Vagina (tissue), 2 donors: ENCODE measurements around the gene C1orf115. TPM values are rescaled to one million over a fixed set of nuclear protein-coding genes. Genes with fewer than 3 reads are reported as not detected.
"Not testable (repeated sequence)": the region's sequence is repeated elsewhere in the genome, so short reads cannot be mapped to it uniquely, and the experiment has no call there.

Source experiments
- DNase-seq, 2 donors: peaks; one replicate each; pipeline ENCODE4 v3.0.0-alpha.2; 2017; ENCODE audit errors: extremely low spot score in 2 of 2
- H3K27ac ChIP-seq: fragments of 200-600 bp; sonication (generic); one replicate; pipeline ENCODE4 v1.5.1; 2019
- H3K27me3 ChIP-seq: fragments of 200-600 bp; sonication (generic); one replicate; pipeline ENCODE4 v1.5.1; 2019
- H3K36me3 ChIP-seq, 2 donors: fragments of 200-600 bp; sonication (generic); one replicate each; pipeline ENCODE4 v1.5.1; 2017 to 2019
- H3K4me1 ChIP-seq: fragments of 200-600 bp; sonication (generic); one replicate; pipeline ENCODE4 v1.5.1; 2019
- H3K4me3 ChIP-seq, 2 donors: fragments of 200-600 bp; sonication (generic); 1 replicate in 1 of 2; 2 replicates in 1 of 2; pipeline ENCODE4 v1.5.1; 2016 to 2019
- H3K9me3 ChIP-seq: fragments of 200-600 bp; sonication (generic); one replicate; pipeline ENCODE4 v1.5.1; 2019
- POLR2A ChIP-seq, 2 donors: fragments of 450-650 bp; IDR thresholded peaks; one replicate each; pipeline ENCODE4 v1.6.1; 2017; ENCODE audit warnings: antibody characterized with exemption in 2 of 2, mild to moderate bottlenecking in 2 of 2, moderate library complexity in 2 of 2
- POLR2AphosphoS5 ChIP-seq, 2 donors: sonication (generic); formaldehyde crosslinking; IDR thresholded peaks; one replicate each; pipeline ENCODE4 v1.9.0; 2017; ENCODE audit warnings: antibody characterized with exemption in 2 of 2, mild to moderate bottlenecking in 2 of 2, low read depth in 1 of 2; ENCODE audit not compliant: insufficient read depth in 1 of 2
- intact Hi-C: fragments of 100-400 bp; cut with DNase I; formaldehyde crosslinking; loops from one replicate; pipeline ENCODE4 v1.15.1; 2023
- total RNA-seq: library from RNA; depleted of rRNA; stranded (reverse); fragments of >200 nt; gene quantifications from one replicate; pipeline ENCODE4 v1.2.3, GENCODE V29; 2016
- TF ChIP-seq, protein P1 (sequence below), 3 experiments: fragments of 450-650 bp in 2 of 3; fragments of 200-600 bp in 1 of 3; sonication (generic) in 1 of 3; IDR thresholded peaks; one replicate each; pipeline ENCODE4 v1.5.1; 2017 to 2019; ENCODE audit warnings: antibody characterized with exemption in 3 of 3, mild to moderate bottlenecking in 2 of 3, moderate library complexity in 2 of 3

C1orf115 gene
- total RNA-seq, 1 donor from 2014 or later: 11.0 TPM

DNA sequence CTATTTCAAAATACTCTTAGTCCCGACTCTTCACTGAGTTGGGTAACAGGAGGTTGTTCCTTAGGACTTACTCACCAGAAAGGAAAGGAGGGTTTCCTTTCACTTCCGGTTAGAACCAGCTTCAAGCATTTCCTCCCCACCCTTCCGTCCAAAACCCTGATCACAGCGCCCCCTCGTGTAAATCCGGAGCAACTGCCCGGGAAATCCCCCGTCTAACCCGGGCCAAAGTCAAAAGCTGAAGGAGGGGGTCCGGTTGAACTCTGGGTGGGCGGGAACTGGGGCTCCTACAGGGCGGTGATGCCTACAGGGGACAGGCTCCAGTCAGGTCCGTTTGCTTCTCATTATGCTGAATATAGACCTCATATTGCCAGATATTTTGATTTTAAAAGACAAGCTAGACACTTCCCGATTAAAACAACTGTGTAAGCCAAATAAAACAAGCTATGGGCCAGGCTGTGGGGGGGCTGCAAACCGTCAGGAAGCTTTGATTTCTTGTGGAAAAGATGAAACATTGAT lies 43.0 kb downstream of the C1orf115 start:
- Histone ChIP-seq H3K4me3 (peak overlapping the region; percentile 15 to 29), H3K36me3 (no peaks in the 10 kb centered on the region), H3K9me3 (no peaks in the 10 kb centered on the region), H3K27me3 (no peaks in the 10 kb centered on the region), H3K4me1 (no peaks in the 10 kb centered on the region), H3K27ac (peak overlapping the region; percentile 17)
- TF ChIP-seq, protein P1, sequence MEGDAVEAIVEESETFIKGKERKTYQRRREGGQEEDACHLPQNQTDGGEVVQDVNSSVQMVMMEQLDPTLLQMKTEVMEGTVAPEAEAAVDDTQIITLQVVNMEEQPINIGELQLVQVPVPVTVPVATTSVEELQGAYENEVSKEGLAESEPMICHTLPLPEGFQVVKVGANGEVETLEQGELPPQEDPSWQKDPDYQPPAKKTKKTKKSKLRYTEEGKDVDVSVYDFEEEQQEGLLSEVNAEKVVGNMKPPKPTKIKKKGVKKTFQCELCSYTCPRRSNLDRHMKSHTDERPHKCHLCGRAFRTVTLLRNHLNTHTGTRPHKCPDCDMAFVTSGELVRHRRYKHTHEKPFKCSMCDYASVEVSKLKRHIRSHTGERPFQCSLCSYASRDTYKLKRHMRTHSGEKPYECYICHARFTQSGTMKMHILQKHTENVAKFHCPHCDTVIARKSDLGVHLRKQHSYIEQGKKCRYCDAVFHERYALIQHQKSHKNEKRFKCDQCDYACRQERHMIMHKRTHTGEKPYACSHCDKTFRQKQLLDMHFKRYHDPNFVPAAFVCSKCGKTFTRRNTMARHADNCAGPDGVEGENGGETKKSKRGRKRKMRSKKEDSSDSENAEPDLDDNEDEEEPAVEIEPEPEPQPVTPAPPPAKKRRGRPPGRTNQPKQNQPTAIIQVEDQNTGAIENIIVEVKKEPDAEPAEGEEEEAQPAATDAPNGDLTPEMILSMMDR (IDR thresholded peaks at IDR 0.05): peak; percentile 39 to 86 (median 83)
- peak; percentile 27 to 84 for TF ChIP-seq POLR2AphosphoS5 (IDR thresholded peaks at IDR 0.05; ENCODE audit: insufficient read depth in 1 of 2, low read depth in 1 of 2)
- no peak for TF ChIP-seq POLR2A (IDR thresholded peaks at IDR 0.05)
- DNase-seq: no peak
- intact Hi-C loops: loop anchor here (5.0 kb wide), 1 partner anchor 41 kb away; the partner anchor contains the start of gene C1orf115

DNA sequence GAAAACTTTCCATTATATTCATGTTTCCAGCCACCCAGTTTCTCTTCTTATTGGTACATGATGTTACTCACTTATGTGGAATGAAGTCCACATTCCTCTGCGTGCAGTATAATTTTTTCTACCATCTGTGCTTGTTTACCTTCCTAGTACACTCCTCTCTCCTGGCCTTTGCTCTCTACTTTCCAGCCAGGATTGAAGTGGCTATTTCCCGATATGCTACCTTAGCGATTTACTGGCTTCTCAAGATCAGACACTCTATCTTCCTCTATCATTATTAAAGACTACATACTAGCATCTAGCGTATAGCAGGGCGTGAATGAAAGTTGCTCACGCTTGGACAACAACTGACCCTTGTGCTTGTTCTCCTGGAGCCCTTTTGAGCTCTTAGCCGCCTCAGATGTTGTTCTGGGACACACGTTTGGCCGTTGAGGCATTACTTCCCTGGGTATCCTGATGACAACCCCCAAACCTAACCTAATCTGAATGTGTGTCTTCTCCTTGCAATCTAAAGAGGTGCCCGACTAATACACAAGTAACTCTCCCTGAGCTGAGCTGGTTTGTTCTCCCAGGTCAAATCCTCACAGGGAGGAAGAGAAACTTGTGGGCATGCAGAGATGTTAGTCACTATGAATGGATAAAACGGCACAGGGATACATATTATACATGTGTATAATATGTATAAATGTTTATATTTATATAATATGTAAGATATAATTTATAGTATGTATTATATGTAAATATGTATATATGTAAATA lies 44.6 kb downstream of the C1orf115 start:
- intact Hi-C loops: loop anchor here (5.0 kb wide), 2 partner anchors 42 to 158 kb away; partner anchors contain the start of gene C1orf115
- Histone ChIP-seq H3K4me3 (no peak overlapping the region), H3K27ac (no peak overlapping the region), H3K9me3 (no peaks in the 10 kb centered on the region), H3K4me1 (no peaks in the 10 kb centered on the region), H3K27me3 (no peaks in the 10 kb centered on the region), H3K36me3 (no peaks in the 10 kb centered on the region)
- DNase-seq: no peak
- TF ChIP-seq, protein P1 (IDR thresholded peaks at IDR 0.05): no peak
- no peak for TF ChIP-seq POLR2AphosphoS5 (IDR thresholded peaks at IDR 0.05; ENCODE audit: insufficient read depth in 1 of 2, low read depth in 1 of 2)
- TF ChIP-seq POLR2A (IDR thresholded peaks at IDR 0.05): no peak

DNA sequence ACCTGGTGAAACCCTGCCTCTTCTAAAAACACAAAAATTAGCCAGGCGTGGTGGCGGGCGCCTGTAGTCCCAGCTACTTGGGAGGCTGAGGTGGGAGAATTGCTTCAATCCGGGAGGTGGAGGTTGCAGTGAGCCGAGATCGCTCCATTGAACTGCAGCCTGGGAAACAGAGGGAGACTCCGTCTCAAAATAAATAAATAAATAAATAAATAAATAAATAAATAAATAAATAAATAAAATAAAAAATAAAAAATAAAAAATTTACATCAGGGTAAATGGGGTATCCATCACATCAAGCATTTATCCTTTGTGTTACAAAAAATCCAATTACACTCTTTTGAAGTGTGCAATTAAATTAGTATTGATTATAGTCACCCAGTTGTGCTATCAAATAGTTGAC lies 46.1 kb downstream of the C1orf115 start:
- not testable (repeated sequence) for H3K4me3 ChIP-seq, H3K27ac ChIP-seq, H3K36me3 ChIP-seq, H3K9me3 ChIP-seq, DNase-seq, H3K4me1 ChIP-seq, H3K27me3 ChIP-seq
- intact Hi-C loops: loop anchor here (5.0 kb wide), 1 partner anchor 156 kb away; no protein-coding TSS in a partner anchor

DNA sequence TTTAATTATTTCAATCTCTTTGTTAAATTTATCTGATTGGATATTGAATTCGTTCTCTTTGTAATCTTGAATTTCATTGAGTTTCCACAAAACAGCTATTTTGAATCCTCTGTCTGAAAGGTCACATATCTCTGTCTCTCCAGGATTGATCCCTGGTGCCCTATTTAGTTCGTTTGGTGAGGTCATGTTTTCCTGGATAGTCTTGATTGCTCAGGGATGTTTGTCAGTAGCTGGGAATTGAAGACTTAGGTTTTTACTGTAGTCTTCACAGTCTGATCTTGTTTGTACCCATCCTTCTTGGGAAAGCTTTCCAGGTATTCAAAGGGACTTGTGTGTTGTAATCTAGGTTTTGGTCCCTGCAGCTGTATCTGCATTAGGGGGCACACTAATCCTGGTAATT lies 51.2 kb downstream of the C1orf115 start:
- intact Hi-C loops: no loop called here
- H3K36me3 ChIP-seq: no peaks in the 10 kb centered on the region
- no peaks in the 10 kb centered on the region for H3K4me1 ChIP-seq
- H3K4me3 ChIP-seq: no peak overlapping the region
- TF ChIP-seq POLR2A (IDR thresholded peaks at IDR 0.05): no peak
- no peak for TF ChIP-seq POLR2AphosphoS5 (IDR thresholded peaks at IDR 0.05; ENCODE audit: insufficient read depth in 1 of 2, low read depth in 1 of 2)
- TF ChIP-seq, protein P1 (IDR thresholded peaks at IDR 0.05): no peak
- no peaks in the 10 kb centered on the region for H3K27me3 ChIP-seq
- no peaks in the 10 kb centered on the region for H3K9me3 ChIP-seq
- no peak for DNase-seq
- H3K27ac ChIP-seq: no peak overlapping the region

DNA sequence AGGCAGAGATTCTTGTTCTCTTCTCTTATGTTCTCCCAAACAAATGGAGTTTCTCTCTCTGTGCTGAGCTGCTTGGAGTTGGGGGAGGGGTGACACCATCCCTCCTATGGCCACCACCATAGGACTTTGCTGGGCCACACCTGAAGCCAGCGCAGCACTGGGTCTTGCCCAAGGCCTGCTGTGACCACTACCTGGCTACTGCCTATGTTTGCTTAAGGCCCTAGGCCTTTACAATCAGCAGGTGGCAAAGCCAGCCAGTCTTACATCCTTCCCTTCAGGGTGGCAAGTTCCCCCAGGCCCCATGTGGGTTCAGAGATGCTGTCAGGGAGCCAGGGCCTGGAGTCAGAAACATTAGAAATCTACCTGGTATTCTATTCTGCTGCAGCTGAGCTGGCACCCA lies 51.7 kb downstream of the C1orf115 start:
- no peaks in the 10 kb centered on the region for H3K36me3 ChIP-seq
- H3K4me1 ChIP-seq: no peaks in the 10 kb centered on the region
- intact Hi-C loops: no loop called here
- H3K27ac ChIP-seq: no peak overlapping the region
- no peaks in the 10 kb centered on the region for H3K27me3 ChIP-seq
- H3K9me3 ChIP-seq: no peaks in the 10 kb centered on the region
- TF ChIP-seq POLR2A (IDR thresholded peaks at IDR 0.05) (no peak), POLR2AphosphoS5 (IDR thresholded peaks at IDR 0.05; ENCODE audit: insufficient read depth in 1 of 2, low read depth in 1 of 2) (no peak)
- TF ChIP-seq, protein P1 (IDR thresholded peaks at IDR 0.05): no peak
- DNase-seq: no peak
- H3K4me3 ChIP-seq: no peak overlapping the region
